GF-D8 (cell line): ENCODE results near the gene OR2T2.
"Not testable (repeated sequence)": the region's sequence is repeated elsewhere in the genome, so short reads cannot be mapped to it uniquely, and the experiment has no call there.

Source experiments
- DNase-seq: peaks from one replicate; lab custom pipeline; 2025; lab: John Stamatoyannopoulos, UW

The OR2T2 gene

DNA sequence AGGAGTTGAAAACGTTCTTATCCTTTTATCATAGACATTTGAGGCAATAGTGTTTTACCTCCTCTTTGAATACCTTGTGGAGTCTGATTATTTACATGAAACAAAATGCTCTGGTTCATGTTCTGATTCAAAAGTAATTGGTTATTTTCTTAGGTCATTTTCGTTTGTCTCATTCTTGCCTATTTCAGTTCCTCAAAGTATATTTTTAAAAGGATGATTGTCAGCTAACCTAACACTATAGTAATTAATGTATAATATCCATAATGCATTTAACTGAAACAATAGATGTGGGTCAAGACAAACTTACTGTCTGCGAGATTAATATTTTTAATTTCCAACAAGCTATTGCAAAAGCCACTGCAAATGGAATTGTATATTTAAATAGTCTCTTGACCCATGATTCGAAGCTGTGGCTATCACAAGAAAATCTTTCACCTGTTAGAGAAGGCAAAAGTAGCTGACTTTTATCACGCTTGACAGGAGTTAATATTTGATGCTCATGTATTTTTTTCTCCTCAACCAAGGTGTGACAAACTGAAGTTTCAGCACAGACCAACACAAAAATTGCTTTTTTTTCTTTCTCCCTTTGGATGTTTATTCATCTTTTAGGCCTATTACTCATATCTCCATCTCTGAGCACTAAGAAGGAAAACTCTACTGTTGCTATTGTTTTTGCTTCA is 5.2 kb downstream of the OR2T2 start:
- not testable (repeated sequence) for DNase-seq

- DNase-seq = not testable (repeated sequence)
These were observed 8.2 kb downstream of the OR2T2 start for GRCh38 chr1:248453619-248454018.

- DNase-seq = not testable (repeated sequence)
These were observed 9.6 kb downstream of the OR2T2 start for GRCh38 chr1:248455045-248455444.

- not testable (repeated sequence) for DNase-seq
These were observed 11.2 kb downstream of the OR2T2 start for GRCh38 chr1:248456635-248457034.

DNA sequence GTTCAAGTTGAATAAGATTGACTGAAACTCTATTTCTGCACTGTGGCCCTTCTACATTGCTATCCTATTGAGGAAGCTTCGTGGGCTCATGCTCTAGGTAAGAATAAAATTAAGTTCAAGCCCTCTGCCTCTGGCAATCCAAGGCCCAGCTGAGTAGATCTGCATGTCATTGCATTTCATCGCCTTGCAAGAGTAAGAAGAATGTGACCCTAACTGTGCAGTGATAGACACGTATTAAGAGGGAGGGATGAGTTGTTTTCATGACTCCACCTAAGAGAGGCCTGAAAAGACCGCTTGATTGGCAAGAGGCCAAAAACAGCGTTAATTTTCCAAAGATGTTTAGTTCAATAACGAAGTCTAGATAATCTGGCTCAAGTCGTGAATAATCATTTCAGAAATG is 13.7 kb downstream of the OR2T2 start:
- DNase-seq = not testable (repeated sequence)

GRCh38 chr1:248471154-248471553 is 25.7 kb downstream of the OR2T2 start:
- DNase-seq = no peak

- not testable (repeated sequence) for DNase-seq
These were observed 26.7 kb downstream of the OR2T2 start for GRCh38 chr1:248472111-248472510.

- DNase-seq = not testable (repeated sequence)
These were observed 27.6 kb downstream of the OR2T2 start, which contains the start of gene OR2T3 for GRCh38 chr1:248473051-248473450. Gene OR2T3 (plus strand): TSS chr1:248473351. CDS start chr1:248473351, 0 bp downstream.

DNA sequence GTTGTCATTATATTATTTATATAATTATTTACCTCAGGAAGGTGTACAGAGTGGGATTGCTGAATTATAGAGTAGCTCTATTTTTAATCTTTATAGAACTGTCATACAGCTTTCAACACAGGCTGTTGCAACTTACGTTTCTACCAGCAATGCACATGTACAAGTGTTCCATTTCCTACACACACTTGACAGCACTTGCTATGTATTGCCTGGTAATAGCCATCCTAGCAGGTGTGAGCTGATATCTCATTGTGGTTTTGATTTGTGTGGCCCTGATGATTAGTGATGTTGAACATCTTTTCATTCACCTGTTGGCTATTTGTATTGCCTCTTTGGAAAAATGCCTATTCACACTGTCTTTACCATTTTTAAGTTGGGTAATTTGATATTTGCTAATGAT is 30.2 kb downstream of the OR2T2 start:
- not testable (repeated sequence) for DNase-seq

DNA sequence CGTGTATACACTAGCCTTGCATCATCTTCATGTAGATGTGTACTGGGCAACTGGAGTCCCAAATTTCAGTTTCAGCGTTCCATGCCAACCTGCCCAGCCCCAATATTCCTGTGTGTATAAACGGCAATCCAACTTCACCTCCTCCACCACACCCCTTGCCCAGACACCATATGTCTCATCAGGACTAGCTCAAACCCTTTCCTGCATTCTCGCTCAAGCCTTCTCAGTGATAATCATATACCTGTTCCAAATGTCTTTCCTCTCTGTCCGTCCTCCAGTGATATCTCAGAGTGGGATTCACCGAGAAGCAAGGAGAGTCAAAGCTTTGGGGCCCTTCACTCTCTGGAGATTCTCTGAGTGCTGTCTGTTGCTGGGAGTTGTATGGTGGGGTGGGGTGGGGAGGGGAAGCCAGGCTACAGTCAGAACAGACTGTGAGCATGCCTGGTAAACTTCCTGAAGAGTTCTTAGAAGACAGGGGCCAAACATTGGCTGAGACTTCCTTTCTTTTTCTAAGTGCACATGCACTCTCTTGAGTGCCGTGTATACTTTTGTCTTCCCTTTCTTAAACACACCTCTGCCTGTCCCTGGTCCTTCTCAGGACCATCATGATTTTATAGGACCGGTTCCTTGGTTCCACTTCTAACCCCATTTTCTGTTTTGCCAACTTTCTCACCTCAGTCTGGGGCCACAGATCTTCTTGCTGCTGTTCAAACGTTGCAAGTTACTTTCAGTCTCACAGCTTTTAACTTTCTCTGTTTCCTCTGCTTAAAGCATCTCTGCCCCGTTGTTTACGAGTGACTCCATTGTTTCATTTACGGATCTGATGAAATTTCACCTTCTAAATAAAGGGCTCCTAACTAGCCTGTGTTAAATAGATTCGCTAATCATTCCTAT is 36.5 kb downstream of the OR2T2 start:
- not testable (repeated sequence) for DNase-seq

GRCh38 chr1:248488289-248488688 is 42.9 kb downstream of the OR2T2 start, which contains the start of gene OR2T5:
Gene OR2T5 (plus strand): TSS chr1:248488589. CDS start chr1:248488589, 0 bp downstream.
- DNase-seq = not testable (repeated sequence)

- DNase-seq = not testable (repeated sequence)
These were observed 51.2 kb downstream of the OR2T2 start for GRCh38 chr1:248496661-248497060.

GRCh38 chr1:248500305-248501035 is 55.0 kb downstream of the OR2T2 start:
- DNase-seq = not testable (repeated sequence)
